HepG2 (cell line): Measurements from ENCODE around the gene LRRC43. TPM values are rescaled to one million over a fixed set of nuclear protein-coding genes. Genes with fewer than 3 reads are reported as not detected.

ENCODE experiments used
- ATAC-seq: fragments of 200-7000 bp; cut with Tn5 transposase; 3 replicates; pipeline ENCODE4 v1.9.1; 2020; ENCODE audit warnings: mild to moderate bottlenecking, moderate library complexity
- BruUV-seq: library from RNA; stranded (reverse); fragments of 400-500 nt; replicated peaks from 2 replicates; lab custom pipeline; 2021; lab: Mats Ljungman, UMichigan
- CTCF ChIA-PET: fragments of 300-600 bp; formaldehyde crosslinking; extraction: SDS; loops from one replicate; lab custom pipeline; 2021; ENCODE audit warnings: low total read pairs, inconsistent platforms, low intra/inter-chr PET ratio; lab: Yijun Ruan, JAX
- POLR2A ChIA-PET: fragments of 350-600 bp; sonication (Branson Sonifier 250); formaldehyde crosslinking; loops from one replicate; lab custom pipeline; 2020; ENCODE audit warnings: antibody characterized with exemption, inconsistent platforms; lab: Yijun Ruan, JAX
- DNase-seq: peaks from one replicate; pipeline ENCODE4 v3.0.0-alpha.2; 2015; ENCODE audit warnings: low spot score
- FAIRE-seq: peaks from 3 replicates; lab custom pipeline; 2011; peaks lifted over from hg19 to GRCh38; lab: Jason Lieb, UNC
- H2AFZ ChIP-seq: one replicate; pipeline ENCODE4 v1.6.1; 2011; ENCODE audit warnings: low read length, inconsistent platforms
- H3K27ac ChIP-seq: fragments of 300-600 bp; 3 replicates; pipeline ENCODE4 v1.8.0; 2011; ENCODE audit warnings: mixed run types, mild to moderate bottlenecking, mixed read lengths, low read length, inconsistent platforms; ENCODE audit not compliant: insufficient read depth; ENCODE audit errors: extremely low read length
- H3K27me3 ChIP-seq, 2 experiments: fragments of 200-600 bp in 1 of 2; 2 replicates in 1 of 2; 3 replicates in 1 of 2; pipeline versions ENCODE4 v1.6.0 to v1.8.0; 2011; ENCODE audit warnings: low read length in 2 of 2, mild to moderate bottlenecking in 2 of 2, moderate library complexity in 2 of 2, inconsistent platforms in 1 of 2; ENCODE audit not compliant: insufficient read depth in 2 of 2, control insufficient read depth in 1 of 2
- H3K36me3 ChIP-seq, 2 experiments: fragments of 200-600 bp in 1 of 2; replicated peaks in 1 of 2; 2 replicates in 1 of 2; 3 replicates in 1 of 2; pipeline versions ENCODE4 v1.5.1 to v1.8.0; 2011; ENCODE audit warnings: low read length in 2 of 2, inconsistent platforms in 1 of 2; ENCODE audit not compliant: insufficient read depth in 2 of 2, control insufficient read depth in 1 of 2
- H3K4me1 ChIP-seq: 2 replicates; pipeline ENCODE4 v1.5.1; 2012; ENCODE audit warnings: low read length, inconsistent platforms; ENCODE audit not compliant: insufficient read depth
- H3K4me2 ChIP-seq: 2 replicates; pipeline ENCODE4 v1.6.0; 2011; ENCODE audit warnings: low read depth, low read length, inconsistent platforms
- H3K4me3 ChIP-seq, 3 experiments: fragments of 200-600 bp in 1 of 3; sonication (generic), shearing (Covaris generic) in 1 of 3; replicated peaks in 1 of 3; 2 replicates each; pipeline ENCODE4 v1.5.1; 2011 to 2016; ENCODE audit warnings: low read length in 3 of 3, inconsistent platforms in 2 of 3, low read depth in 2 of 3, mild to moderate bottlenecking in 2 of 3, control low read depth in 1 of 3, mixed read lengths in 1 of 3; ENCODE audit not compliant: insufficient read depth in 1 of 3
- H3K79me2 ChIP-seq: one replicate; pipeline ENCODE4 v1.6.1; 2011; ENCODE audit warnings: low read length, inconsistent platforms; ENCODE audit not compliant: insufficient read depth
- H3K9ac ChIP-seq: 2 replicates; pipeline ENCODE4 v1.6.0; 2011; ENCODE audit warnings: mild to moderate bottlenecking, low read depth, low read length, inconsistent platforms; ENCODE audit not compliant: insufficient read depth
- H3K9me3 ChIP-seq: 2 replicates; pipeline ENCODE4 v1.5.1; 2012; ENCODE audit warnings: mild to moderate bottlenecking, low read length
- H4K20me1 ChIP-seq: 2 replicates; pipeline ENCODE4 v1.6.0; 2011; ENCODE audit warnings: inconsistent platforms, mild to moderate bottlenecking, low read length, moderate library complexity; ENCODE audit not compliant: insufficient read depth
- FOXO1 ChIP-seq: sonication (generic); formaldehyde crosslinking; IDR thresholded peaks from 2 replicates; pipeline ENCODE4 v1.4.0; 2020; ENCODE audit warnings: missing genetic modification reagents
- JARID2 ChIP-seq: sonication (generic); formaldehyde crosslinking; IDR thresholded peaks from 2 replicates; pipeline ENCODE4 v1.8.1; 2023; ENCODE audit warnings: missing genetic modification reagents, inconsistent platforms; ENCODE audit not compliant: insufficient replicate concordance
- KAT2B ChIP-seq: fragments of 150-350 bp; IDR thresholded peaks from 2 replicates; pipeline ENCODE4 v1.6.1; 2014; ENCODE audit warnings: low read depth, low read length, borderline replicate concordance
- KDM5B ChIP-seq: sonication (generic); formaldehyde crosslinking; IDR thresholded peaks from 2 replicates; pipeline ENCODE4 v1.4.0; 2020; ENCODE audit warnings: missing genetic modification reagents, mild to moderate bottlenecking, borderline replicate concordance
- MAZ ChIP-seq, 2 experiments: sonication (generic) in 1 of 2; formaldehyde crosslinking in 1 of 2; IDR thresholded peaks; 2 replicates each; pipeline versions ENCODE4 v1.5.0 to v1.6.1; 2012 to 2020; ENCODE audit warnings: low read depth in 2 of 2, mild to moderate bottlenecking in 2 of 2, borderline replicate concordance in 1 of 2, improper control_type of control experiment in 1 of 2, low read length in 1 of 2, missing genetic modification reagents in 1 of 2, moderate library complexity in 1 of 2
- NFRKB ChIP-seq: fragments of 450-650 bp; IDR thresholded peaks from 2 replicates; pipeline ENCODE4 v1.6.1; 2017
- SMAD3 ChIP-seq: sonication (generic); formaldehyde crosslinking; IDR thresholded peaks from 2 replicates; pipeline ENCODE4 v1.4.0; 2020; ENCODE audit warnings: missing genetic modification reagents
- ZBTB49 ChIP-seq: sonication (generic); formaldehyde crosslinking; IDR thresholded peaks from 2 replicates; pipeline ENCODE4 v1.4.0; 2020; ENCODE audit warnings: missing genetic modification reagents, borderline replicate concordance
- ZMYM3 ChIP-seq: sonication (generic); formaldehyde crosslinking; IDR thresholded peaks from 2 replicates; pipeline ENCODE4 v1.5.1; 2020; ENCODE audit warnings: mild to moderate bottlenecking, missing genetic modification reagents
- ZNF33A ChIP-seq: sonication (generic); formaldehyde crosslinking; IDR thresholded peaks from 2 replicates; pipeline ENCODE4 v1.5.1; 2020; ENCODE audit warnings: missing genetic modification reagents, mild to moderate bottlenecking, moderate library complexity, borderline replicate concordance
- ZNF576 ChIP-seq: sonication (generic); formaldehyde crosslinking; IDR thresholded peaks from 2 replicates; pipeline ENCODE4 v1.4.0; 2020; ENCODE audit warnings: mild to moderate bottlenecking, missing genetic modification reagents
- ZNF639 ChIP-seq: conservative IDR thresholded peaks from 2 replicates; pipeline ENCODE4 v1.6.1; 2018; ENCODE audit warnings: missing genetic modification reagents
- ZSCAN9 ChIP-seq: IDR thresholded peaks from 2 replicates; pipeline ENCODE4 v1.6.1; 2016; ENCODE audit warnings: borderline replicate concordance
- WGBS: methylation state at CpG from one replicate; pipeline ENCODE4 v1.1.6; 2017; ENCODE audit warnings: low lambda C conversion rate; 5-methylcytosine and 5-hydroxymethylcytosine counted together
- in situ Hi-C: cut with HindIII; loops from 2 replicates; pipeline ENCODE4 v1.10.0; 2017; ENCODE audit warnings: low pct_unique_long_range_greater_than_20kb; ENCODE audit not compliant: extremely low pct_ligation_motif_present
- intact Hi-C: fragments of 100-400 bp; cut with micrococcal nuclease; formaldehyde crosslinking; loops from one replicate; pipeline ENCODE4 v1.10.0; 2022; ENCODE audit not compliant: unreplicated experiment
- polyA plus RNA-seq, 8 experiments: library from polyadenylated mRNA; depleted of rRNA in 3 of 8; stranded (reverse) in 7 of 8; unstranded in 1 of 8; fragments of >200 nt; fragmentation: Illumina TruSeq in 4 of 8; extraction: Trizol in 4 of 8; gene quantifications; 2 replicates each; pipeline versions ENCODE4 v1.2.1 to v1.2.3, GENCODE V29; 2011 to 2016; ENCODE audit warnings: low read depth in 4 of 8, missing spikeins in 1 of 8, mixed read lengths in 1 of 8; ENCODE audit not compliant: insufficient read depth in 1 of 8
- total RNA-seq, 5 experiments: library from RNA; depleted of rRNA; stranded (reverse); fragments of >200 nt; fragmentation: Illumina TruSeq; extraction: Trizol; gene quantifications; 2 replicates each; pipeline ENCODE4 v1.2.3, GENCODE V29; 2016; ENCODE audit warnings: low read depth in 1 of 5

LRRC43 gene
- total and polyA plus RNA-seq, 2 of the 13 experiments (the other 11 are each of a cell fraction or from before 2014, with no cell fraction given): not detected

- DNase-seq (no peak), ATAC-seq (no peak), FAIRE-seq (no peak)
- Histone ChIP-seq H3K4me1 (no peaks in the 10 kb centered on the region), H3K9ac (no peak overlapping the region), H3K27me3 (no peaks in the 10 kb centered on the region), H3K27ac (no peak overlapping the region), H3K9me3 (no peaks in the 10 kb centered on the region), H3K36me3 (peaks cover 9% of the 10 kb centered on the region in 2 experiments; a peak in 2 of 5 replicates), H4K20me1 (no peaks in the 10 kb centered on the region), H2AFZ (no peak overlapping the region), H3K79me2 (no peaks in the 10 kb centered on the region), H3K4me3 (no peak overlapping the region), H3K4me2 (no peak overlapping the region)
- POLR2A ChIA-PET: no interaction called here
- intact Hi-C loops: no loop called here
- TF ChIP-seq SMAD3 (CRISPR knock-in tag) (no peak), ZMYM3 (CRISPR knock-in tag) (no peak), JARID2 (CRISPR knock-in tag) (no peak), FOXO1 (no peak), MAZ (IDR thresholded peaks at IDR 0.05; ENCODE audit: borderline replicate concordance, low read depth, low read length) (no peak), MAZ (CRISPR knock-in tag; IDR thresholded peaks at IDR 0.05; ENCODE audit: low read depth) (no peak), KAT2B (no peak), ZNF639 (CRISPR knock-in tag) (no peak), ZBTB49 (CRISPR knock-in tag) (no peak), NFRKB (no peak), ZSCAN9 (CRISPR knock-in tag) (no peak), KDM5B (CRISPR knock-in tag) (no peak), ZNF576 (no peak), ZNF33A (CRISPR knock-in tag) (no peak)
- CTCF ChIA-PET: no interaction called here
- no TSS peak for BruUV-seq
- in situ Hi-C loops: loop anchor here (5.0 kb wide), 1 partner anchor 57 kb away; no protein-coding TSS in a partner anchor
- over 99% methylated on average over 13 of the region's 19 CpGs for WGBS
Observed at GRCh38 chr12:122140467-122141257, 42.3 kb upstream of the LRRC43 start.
